HG02840 (cell line): Measurements from ENCODE around the gene EIF4G3.

Experiments
- ATAC-seq: cut with Tn5 transposase; IDR thresholded peaks from one replicate; pipeline ENCODE4 v1.9.1; 2021; ENCODE audit warnings: mild to moderate bottlenecking, moderate library complexity, moderate number of reproducible peaks; ENCODE audit not compliant: unreplicated experiment, low FRiP score

EIF4G3 gene

DNA sequence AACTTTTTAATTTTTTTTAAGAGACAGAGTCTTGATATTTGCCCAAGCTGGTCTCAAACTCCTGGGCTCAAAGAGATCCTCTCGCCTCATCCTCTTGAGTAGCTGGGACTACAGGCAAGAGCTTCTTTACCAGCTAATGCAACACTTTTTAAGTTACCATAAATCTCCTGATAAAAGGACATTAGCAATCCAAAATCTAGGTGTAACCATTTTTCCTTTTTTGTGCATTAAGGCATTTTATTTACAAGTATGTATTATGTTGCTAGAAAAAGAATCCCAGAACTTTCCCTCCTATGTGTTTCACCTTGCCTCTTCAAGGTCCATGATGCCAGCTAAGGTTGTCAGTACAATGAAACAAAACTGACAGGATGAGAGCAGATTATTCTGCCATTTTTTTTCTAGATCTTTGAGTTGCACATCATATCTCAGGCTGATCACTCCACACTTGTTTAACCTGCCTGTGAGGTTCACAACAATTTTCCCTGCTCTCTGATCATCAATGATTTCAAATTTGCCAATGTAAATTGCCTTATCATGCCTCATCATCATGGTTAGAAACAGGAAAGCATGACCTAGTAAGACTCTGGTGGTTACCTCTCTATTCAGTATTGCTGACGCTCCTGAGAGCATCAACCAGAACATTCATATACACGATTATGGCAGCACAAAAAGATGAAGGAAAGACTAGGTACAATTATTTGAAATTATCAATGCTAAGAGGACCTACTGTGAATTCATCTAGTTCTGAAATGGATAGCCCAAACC lies 173.2 kb downstream of the EIF4G3 start:
- no peak for ATAC-seq

DNA sequence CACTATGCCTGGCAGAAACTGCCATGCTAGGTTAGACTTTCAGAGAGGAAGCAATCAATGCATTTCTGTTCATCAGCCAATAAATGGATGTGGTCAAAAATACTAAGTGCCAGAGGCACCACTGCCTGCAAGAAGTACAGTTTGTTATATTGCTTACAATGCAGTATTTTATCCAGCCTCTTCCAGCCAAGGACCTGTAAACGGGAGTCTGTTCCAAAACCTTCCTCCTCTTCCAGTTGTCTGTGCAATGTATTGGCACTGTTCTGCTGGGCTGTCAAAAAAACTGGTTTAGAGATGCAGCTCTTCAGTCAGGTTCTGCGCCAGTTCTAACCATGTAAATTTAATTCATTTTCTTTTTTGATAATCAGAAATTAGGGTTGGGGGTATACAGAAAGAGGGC lies 175.7 kb downstream of the EIF4G3 start:
- ATAC-seq, result no peak

DNA sequence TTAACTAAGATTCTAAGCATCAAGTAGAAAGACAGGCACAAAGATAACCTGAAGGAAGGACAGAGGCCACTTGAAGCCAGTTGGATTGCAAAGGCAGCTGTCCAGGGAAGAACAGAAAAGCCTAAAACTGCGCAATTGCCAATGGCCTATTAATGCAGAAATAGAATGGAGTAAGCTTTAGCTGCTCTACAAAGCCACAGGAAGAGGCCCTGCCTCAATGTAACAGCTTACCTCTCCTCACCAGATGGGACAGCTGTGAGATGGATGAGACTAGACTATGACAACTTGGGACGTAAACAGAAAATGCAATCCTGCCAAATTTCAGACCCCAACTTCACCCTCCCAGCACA lies 176.5 kb downstream of the EIF4G3 start:
- no peak for ATAC-seq

DNA sequence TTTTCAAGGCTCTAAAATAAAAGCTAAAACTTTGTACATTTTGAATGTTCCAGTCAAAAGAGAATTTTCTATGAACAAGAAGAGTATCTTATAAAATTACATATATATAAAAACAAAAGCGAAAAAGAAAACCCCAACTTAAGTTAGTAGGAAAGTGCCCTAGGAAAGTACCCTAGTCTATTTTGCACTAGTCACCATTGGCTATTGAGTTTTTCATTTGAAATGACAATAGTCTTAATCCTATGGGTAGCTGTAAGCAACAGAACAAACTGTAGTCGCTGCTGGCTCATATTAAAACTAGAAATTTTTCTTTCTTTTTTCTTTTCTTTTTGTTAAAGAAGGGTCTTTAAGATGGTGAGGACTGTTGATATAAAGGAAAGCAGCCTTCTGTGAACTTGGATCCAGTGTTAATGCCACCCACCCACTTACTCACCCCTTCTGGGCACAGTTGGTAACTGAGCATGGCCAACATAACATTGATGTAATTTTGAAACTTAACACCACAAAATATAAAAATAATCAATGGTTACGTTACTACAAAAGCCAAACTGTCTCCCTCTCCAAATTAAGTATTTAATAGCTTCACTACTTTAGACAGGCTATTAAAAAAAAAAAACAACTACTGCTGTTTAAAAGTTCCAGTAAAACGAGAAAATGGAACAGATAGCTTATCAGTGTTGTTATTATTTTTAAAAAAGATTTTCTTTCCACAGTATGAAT lies 177.0 kb downstream of the EIF4G3 start:
- ATAC-seq, result no peak

DNA sequence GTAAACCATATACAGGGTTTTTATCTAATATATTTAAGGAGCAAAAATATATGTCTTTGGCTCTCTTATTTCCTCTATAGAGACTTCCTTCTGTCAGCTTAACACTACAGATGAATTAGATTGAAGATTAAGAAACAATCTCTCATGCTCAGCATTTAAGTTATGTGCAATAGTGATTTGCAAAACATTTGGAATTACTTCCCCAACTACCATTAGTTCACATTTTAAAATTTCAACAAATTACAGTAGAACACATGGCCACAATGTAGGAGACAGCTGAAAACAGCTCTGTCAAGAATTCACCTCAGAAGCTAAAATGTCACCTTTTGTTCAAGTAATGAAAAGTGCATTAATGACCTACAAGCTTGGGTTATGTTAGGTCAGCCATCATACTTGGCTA lies 177.9 kb downstream of the EIF4G3 start:
- ATAC-seq, result no peak

DNA sequence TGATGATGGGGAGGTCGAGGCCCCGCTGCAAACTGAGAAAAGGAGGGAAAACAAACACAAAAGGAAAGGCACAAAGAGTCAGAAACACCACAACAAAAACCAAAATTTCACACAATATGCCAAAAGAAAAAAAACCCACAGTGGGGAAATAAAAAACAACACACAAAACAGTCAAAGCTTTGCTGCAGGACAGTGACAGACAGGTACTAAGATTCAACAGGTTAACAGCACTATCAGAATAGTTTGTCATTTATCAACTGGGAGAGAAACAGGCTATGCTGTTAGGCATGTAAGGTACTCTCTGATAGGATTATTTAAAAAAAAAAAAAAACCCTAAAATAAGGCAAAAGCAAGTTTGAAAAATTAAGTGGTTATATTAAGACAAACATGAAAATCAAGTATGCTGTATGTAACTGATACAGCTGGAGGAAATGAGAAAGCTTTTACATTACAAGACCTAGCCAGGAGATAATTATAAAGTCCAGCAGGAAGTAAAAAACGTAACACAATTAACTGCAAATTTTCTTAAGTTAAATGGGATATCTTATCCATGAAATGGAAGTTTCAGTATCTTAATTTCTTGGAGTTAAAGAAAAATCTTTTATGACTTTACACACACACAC lies 179.0 kb downstream of the EIF4G3 start:
- no peak for ATAC-seq

DNA sequence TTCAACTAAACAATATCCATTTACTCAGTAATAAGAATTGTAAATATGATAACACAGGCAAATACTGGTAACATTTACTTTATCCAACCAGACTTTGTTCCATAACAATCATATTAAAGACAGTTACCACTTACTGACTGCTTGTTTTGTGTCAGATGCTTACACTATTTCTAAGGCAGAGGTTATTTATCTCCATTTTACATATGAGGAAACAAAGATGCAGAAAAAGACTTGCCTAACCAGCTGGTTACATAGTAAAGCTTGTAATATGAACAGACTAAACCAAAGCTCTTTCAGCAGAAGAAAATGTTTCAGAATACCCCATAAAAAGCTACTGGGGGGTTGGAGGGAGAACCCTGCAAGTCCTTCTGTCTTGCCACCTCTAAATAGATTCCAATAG lies 180.1 kb downstream of the EIF4G3 start:
- ATAC-seq, result no peak

DNA sequence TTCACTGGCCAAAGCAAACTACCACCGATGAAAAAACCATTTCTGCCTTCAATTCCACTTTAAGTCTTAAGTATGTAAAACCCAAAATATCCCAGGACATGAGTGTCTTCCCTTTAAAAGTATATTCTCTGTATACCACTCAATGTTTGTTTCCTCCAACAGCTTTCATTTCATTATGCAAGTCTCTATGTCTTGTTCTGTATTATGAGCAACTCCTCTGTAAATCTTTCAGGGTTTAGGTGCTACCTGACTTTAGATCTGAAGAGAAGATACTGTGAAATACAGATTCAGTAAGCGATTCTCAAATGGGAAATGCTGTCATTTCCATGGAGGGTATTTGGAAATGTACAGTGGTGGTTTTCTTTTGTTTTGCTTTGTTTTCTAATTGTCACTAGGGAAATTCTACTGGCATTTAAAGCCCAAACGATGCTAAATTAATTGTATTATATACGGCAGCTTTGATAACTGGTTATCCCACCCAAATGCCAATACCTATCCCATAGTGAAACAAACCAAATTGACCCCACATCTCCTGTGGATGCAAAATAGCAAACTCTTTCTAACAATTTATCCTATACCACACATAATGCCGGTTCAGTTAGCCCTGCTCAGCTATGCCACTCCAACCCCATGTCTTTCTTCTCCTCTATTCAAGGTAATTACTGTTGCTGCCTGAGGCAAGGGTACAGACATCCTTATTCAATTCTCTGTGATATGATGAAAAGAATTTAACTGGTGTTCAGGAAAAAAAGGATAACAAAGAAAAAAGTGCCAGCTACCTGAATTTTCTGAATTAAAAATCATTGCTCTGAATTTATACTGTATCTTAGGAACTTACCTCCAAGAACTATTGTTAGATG lies 182.8 kb downstream of the EIF4G3 start:
- ATAC-seq, result no peak

DNA sequence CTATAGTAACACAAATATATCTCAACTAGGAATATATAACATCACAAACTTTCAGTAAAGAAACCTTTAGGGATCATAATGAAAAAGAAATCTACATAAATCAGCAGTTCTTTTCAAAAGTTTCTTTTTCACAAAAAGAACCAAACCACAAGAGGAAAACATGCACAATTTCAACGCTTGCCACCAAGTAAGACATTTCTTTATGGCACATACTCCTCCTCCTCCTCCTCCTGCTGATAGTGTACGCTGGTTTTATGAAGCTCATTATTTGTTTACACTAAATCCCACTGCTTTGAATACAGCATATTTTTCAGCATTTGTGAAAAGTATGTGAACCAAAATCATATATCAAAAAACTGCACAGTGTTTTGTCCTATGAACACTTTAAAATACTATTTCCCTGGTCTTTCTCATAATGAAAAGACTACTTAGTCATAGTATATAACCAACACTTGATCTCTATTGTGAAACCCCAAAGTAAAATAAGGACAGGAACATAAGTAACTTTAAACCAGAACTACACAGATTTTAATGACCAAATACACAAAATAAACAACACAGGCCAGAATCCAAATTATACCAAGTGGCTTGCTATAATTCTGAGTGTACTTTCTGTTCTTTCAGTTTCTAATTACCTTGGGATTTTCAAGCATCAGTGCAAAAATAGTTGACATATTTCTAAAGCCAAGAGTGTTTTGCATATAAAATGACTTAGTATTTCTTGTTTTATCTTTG lies 184.2 kb downstream of the EIF4G3 start:
- no peak for ATAC-seq

DNA sequence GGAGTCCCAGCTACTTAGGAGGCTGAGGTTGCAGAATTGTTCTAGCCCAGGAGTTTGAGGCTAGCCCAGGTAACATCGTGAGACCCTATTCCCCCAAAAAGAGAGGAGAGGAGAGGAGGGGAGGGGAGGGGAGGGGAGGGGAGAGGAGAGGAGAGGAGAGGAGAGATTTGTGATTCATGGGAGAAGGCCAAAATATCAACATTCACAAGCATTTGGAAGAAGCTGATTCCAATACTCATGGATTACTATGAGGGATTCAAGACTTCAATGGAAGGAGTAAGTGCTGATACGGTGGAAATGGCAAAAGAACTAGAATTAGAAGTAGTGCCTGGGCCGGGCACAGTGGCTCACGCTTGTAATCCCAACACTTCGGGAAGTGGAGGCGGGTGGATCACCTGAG lies 187.8 kb downstream of the EIF4G3 start:
- ATAC-seq, result no peak

DNA sequence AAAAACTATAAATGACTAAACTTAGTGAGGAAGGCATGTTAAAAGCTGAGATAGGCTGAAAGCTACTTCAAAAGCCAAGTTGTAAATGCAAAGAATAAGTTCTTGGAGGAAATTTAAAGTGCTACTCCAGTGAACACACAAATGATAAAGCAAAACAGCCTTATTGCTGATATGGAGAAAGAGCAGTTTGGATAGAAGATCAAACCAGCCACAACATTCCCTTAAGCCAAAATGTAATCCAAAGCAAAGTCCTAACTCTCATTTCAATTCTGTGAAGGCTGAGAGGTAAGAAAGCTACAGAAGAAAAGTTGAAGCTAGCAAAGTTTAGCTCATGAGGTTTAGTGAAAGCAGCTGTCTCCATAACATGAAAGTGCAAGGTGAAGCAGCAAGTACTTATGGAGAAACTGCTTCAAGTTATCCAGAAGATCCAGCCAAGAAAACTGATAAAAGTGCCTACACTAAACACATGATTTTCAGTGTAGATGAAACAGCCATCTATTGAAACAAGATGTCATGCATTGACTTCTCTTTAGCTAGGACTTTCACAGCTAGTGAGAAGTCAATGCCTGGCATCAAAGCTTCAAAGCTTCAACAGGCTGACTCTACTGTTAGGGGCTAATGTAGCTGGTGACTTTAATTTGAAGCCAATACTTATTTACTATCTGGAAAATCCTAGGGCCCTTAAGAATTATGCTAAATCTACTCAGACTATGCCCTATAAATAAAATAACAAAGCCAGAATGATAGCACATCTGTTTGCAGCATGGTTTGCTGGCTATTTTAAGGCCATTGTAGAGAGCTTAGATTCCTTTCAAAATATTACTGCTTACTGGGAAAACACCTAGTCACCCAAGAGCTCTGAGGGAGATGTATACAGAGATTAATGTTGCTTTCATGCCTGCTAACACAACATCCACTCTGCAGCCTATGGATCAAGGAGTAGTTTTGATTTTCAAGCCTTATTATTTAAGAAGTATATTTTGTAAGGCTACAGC lies 188.6 kb downstream of the EIF4G3 start:
- no peak for ATAC-seq

DNA sequence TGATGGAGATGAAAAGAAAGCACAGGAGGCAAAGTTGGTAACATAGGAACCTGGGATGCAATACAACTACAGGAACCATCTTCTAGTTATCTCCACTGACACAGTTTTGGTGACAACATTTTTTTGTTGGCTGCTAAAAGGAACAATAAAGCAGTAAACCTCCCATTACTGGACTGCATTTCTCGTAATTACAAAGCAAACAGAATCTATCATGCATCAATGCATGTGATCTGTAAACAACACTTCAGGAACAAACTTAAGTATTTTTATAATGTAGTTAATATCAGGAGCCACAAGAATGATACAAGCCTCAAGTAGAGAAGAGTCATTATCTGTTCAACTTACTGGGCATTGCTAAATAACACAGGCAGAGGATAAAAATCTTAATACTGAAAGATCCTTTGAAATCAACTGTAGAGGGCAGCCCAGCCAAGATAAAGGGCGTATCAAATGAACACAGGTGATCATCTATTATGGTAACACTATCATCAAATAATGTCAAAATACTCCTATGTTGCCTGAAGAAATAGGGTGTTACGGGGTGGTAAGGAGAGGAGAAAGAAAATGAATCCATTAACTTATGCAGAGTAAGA lies 193.3 kb downstream of the EIF4G3 start:
- ATAC-seq, result no peak

DNA sequence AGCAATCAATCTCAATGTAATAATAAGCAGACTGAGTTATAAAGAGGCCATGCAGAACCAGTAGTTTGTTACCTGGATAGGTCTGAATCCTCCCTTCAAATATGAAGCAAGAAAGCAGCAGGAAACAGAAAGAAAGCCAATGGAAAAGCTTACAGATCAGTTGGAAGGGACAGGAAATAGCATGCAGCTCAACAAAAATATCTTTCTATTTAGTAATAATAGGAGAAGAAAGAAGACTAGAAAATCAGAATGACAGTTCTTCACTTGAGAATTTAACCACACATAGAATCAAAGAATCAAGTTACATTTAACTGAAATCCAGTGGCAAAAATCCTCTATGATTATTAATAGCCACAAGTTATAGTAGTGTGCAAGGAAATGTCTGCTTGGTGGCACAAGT lies 194.4 kb downstream of the EIF4G3 start:
- ATAC-seq, result no peak

DNA sequence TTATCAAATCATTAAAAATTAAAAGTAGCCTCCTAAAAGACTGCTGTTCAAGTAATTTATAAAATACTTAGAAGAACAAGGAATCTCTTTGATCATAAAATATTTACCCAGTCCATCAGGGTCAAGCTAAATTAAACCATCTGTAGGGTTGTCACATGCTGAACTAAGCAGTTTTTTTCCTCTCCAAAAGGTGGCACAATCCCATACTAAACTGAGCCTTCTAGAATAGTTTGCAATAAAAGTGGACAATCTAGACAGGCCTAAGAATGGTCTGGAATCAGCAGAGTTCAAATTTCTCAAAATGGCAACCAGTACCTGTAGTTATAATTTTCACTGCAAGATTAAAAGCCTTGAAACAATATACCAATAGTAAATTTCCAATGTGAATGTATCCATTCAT lies 194.8 kb downstream of the EIF4G3 start:
- ATAC-seq, result no peak

DNA sequence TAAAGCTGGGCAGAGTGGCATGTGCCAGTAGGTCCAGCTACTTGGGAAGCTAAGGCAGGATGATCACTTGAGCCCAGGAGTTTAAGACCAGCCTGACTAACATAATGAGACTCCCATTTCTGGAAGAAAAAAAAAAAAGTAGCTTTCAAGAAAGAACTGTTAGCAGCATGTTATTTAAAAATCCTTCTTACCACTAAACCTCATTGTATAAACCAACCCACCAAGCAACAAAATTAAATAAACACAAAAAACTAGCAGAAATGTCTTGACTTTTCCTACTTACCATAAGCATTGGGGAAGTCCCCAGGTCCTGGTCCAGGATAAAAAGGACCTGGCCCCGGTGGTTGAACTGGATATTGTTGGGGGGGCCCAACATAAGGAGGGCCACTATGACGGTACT lies 196.6 kb downstream of the EIF4G3 start:
- ATAC-seq, result no peak

DNA sequence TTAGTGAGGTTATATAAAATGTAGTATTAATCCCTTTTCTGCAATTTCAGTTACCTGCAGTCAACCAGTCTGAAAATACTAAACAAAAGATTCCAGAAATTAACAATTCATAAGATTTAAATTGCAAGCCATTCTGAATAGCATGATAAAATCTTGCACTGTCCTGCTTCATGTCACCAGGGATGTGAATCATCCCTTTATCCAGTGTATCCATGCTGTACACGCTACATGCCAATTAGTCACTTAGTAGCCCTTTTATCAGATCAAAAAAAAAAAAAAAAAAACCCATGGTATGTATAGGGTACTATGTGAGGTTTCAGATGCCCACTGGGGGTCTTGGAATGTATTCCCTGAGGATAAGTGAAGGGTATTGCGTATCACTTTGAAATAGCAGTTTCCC lies 198.3 kb downstream of the EIF4G3 start:
- ATAC-seq, result no peak

DNA sequence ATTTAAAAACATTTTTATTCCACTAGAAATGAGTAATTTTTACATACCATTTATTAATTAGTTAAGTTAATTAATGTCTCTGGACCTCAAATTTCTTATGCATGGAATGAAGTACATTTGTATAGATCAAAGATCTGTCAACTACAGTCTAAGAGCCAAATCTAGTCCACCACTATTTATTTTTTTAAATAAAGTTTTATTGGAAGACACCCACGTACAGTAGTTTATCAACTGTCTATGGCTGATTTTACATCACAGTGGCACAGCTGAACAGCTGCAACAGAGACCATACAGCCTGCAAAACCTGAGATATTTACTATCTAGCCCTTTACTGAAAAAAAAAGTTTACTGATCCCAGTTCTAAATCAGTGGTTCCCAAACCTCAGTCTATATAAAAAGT lies 201.0 kb downstream of the EIF4G3 start:
- ATAC-seq, result no peak

DNA sequence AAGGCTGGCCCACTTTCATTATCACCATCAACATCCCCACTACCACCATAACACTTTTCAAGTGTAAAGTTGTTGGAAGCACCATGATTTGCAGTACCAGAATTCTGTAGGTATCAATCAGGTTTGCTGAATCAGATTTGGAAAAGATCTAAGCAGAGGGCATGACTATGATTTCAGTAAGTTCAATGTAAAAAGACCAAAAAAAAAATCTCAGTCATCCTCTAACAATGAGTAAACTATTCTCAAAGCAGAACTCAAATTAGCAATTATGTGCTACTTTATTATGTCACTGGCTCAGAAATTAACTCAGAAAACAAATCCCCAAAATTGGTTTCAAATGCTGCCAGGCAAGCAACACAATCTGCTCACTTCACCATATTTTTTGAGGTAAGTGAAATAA lies 201.7 kb downstream of the EIF4G3 start:
- ATAC-seq, result no peak

DNA sequence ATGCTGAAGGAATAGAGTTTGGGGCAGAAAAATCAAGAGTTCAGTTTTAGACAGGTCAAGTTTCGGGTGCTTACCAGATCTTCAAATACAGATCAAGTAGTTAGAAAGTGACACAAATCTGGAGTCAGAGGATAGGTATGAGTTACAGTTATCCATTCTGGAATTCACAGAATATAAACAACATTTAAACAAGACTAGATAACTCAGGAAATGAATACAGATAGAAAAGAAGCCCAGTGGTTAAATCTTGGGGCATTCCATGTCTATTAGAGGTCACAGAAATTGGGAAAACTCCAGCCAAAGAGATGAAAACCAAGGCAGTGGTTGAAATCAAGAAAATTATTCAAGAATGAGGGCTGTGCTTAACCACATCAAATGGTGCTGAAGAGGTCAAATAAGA lies 202.6 kb downstream of the EIF4G3 start:
- ATAC-seq, result no peak
